Ovary (tissue), 10 donors: Measurements from ENCODE around the gene COL1A2. TPM values are rescaled to one million over a fixed set of nuclear protein-coding genes. Genes with fewer than 3 reads are reported as not detected.

Experiments
- DNase-seq, 5 donors: peaks; one replicate each; pipeline ENCODE4 v3.0.0-alpha.2; 2019 to 2020
- H3K27ac ChIP-seq, 2 donors: fragments of 200-600 bp; one replicate each; pipeline versions ENCODE4 v1.5.1 to v1.8.0; 2019 to 2022
- H3K27me3 ChIP-seq: fragments of 200-600 bp; one replicate; pipeline ENCODE4 v1.8.0; 2022
- H3K36me3 ChIP-seq: fragments of 200-600 bp; sonication (generic); one replicate; pipeline ENCODE4 v1.5.1; 2019
- H3K4me1 ChIP-seq: one replicate; pipeline ENCODE4 v1.8.1; 2013; ENCODE audit warnings: mild to moderate bottlenecking, moderate library complexity; ENCODE audit not compliant: insufficient read depth
- H3K4me3 ChIP-seq: fragments of 200-600 bp; sonication (generic); one replicate; pipeline ENCODE4 v1.5.1; 2017
- H3K9me3 ChIP-seq, 2 donors: fragments of 200-600 bp in 1 of 2; sonication (generic) in 1 of 2; one replicate each; pipeline versions ENCODE4 v1.5.1 to v1.8.1; 2013 to 2019; ENCODE audit warnings: mild to moderate bottlenecking in 1 of 2, moderate library complexity in 1 of 2
- EP300 ChIP-seq: sonication (generic); formaldehyde crosslinking; IDR thresholded peaks from one replicate; pipeline ENCODE4 v1.6.1; 2017; ENCODE audit warnings: antibody characterized with exemption
- POLR2A ChIP-seq: fragments of 450-650 bp; IDR thresholded peaks from one replicate; pipeline ENCODE4 v1.6.1; 2017; ENCODE audit warnings: antibody characterized with exemption, mild to moderate bottlenecking, moderate library complexity
- WGBS, 3 donors: extraction: QIAGEN DNeasy Blood & Tissue Kit in 1 of 3; methylation state at CpG; one replicate each; pipeline versions ENCODE4 v1.1.5 to v1.1.7; 2013 to 2017; 5-methylcytosine and 5-hydroxymethylcytosine counted together
- intact Hi-C, 4 donors: fragments of 100-400 bp; cut with DNase I; formaldehyde crosslinking; loops; one replicate each; pipeline versions ENCODE4 v1.11.0 to v1.15.1; 2022 to 2023
- long read RNA-seq, 3 donors: library from polyadenylated mRNA in 2 of 3; unstranded in 2 of 3; transcript quantifications; one replicate each; pipeline ENCODE4 v2.0.0 and lab custom pipeline, GENCODE V29; 2021 to 2026
- polyA plus RNA-seq, 2 donors: library from polyadenylated mRNA; stranded (reverse); fragments of 200-250 nt in 1 of 2; fragments of 350-450 nt in 1 of 2; fragmentation: Illumina TruSeq in 1 of 2; extraction: RNeasy Lipid Tissue Mini Kit (QIAGEN cat#74804) in 1 of 2; gene quantifications; one replicate each; pipeline ENCODE4 v1.2.3, GENCODE V29; 2013 to 2014
- total RNA-seq, 7 donors: library from RNA; depleted of rRNA in 2 of 7; stranded (reverse); fragments of >200 nt in 2 of 7; fragmentation: NEBNext Ultra II Directional in 3 of 7; extraction: Animal tissue kit (Norgen Biotek cat#: 25700) in 3 of 7; gene quantifications; one replicate each; pipeline versions ENCODE4 v1.1.0 to v1.2.4, GENCODE V29; 2016 to 2023
- TF ChIP-seq, protein P1 (sequence below), 3 donors: fragments of 450-650 bp in 2 of 3; fragments of 200-600 bp in 1 of 3; IDR thresholded peaks; one replicate each; pipeline versions ENCODE4 v1.5.1 to v1.8.0; 2016 to 2022; ENCODE audit warnings: antibody characterized with exemption in 3 of 3, mild to moderate bottlenecking in 1 of 3
- donor health status: DM: no; HTN: no; CAD: no; lungs with moderate emphysema.
- donor health status: DM: no; HTN: no; CAD: no.
- donor health status: Bipolar disorder and iron deficiency.
- donor health status: DM: yes; HTN: yes; CAD: no.
- donor health status: DM: no; HTN: no; CAD: no.
- donor health status: DM: yes; HTN: yes; CAD: no.

Gene COL1A2
- total RNA-seq (100 to 1,000 TPM; 133 to 659 (median 497) TPM), polyA plus RNA-seq (1,000 to 10,000 TPM in 1 of 2 donors, 100 to 1,000 TPM in 1; 457 to 2,370 TPM)
- long read RNA-seq, donor 1, partial matches to known transcripts = 313 of 494 reads
- long read RNA-seq, donor 1, other reads (novel, unspliced or antisense) = 179 of 494 reads
- long read RNA-seq, donor 2, transcript COL1A2-205 (4 exons, 656 nt) = minor isoform, 8 of 478 reads
- long read RNA-seq, donor 2, transcript COL1A2-203 (4 exons, 1,123 nt) = major isoform, 15 of 478 reads
- long read RNA-seq, donor 2, partial matches to known transcripts = 423 of 478 reads
- long read RNA-seq, donor 2, other reads (novel, unspliced or antisense) = 30 of 478 reads
- long read RNA-seq, donor 3, partial matches to known transcripts = 513 of 2,445 reads
- long read RNA-seq, donor 3, other reads (novel, unspliced or antisense) = 1,928 of 2,445 reads

DNA sequence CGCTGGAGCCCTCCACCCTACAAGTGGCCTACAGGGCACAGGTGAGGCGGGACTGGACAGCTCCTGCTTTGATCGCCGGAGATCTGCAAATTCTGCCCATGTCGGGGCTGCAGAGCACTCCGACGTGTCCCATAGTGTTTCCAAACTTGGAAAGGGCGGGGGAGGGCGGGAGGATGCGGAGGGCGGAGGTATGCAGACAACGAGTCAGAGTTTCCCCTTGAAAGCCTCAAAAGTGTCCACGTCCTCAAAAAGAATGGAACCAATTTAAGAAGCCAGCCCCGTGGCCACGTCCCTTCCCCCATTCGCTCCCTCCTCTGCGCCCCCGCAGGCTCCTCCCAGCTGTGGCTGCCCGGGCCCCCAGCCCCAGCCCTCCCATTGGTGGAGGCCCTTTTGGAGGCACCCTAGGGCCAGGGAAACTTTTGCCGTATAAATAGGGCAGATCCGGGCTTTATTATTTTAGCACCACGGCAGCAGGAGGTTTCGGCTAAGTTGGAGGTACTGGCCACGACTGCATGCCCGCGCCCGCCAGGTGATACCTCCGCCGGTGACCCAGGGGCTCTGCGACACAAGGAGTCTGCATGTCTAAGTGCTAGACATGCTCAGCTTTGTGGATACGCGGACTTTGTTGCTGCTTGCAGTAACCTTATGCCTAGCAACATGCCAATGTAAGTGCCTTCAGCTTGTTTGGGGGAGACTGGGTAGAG, at the start of gene COL1A2:
Gene COL1A2, plus strand, starts transcription at position 459 of the 704 bp plus-strand sequence. Its CDS starts 137 bp downstream, at position 596.
- peak within 1 kb of the TSS; percentile 61 to 93 for H3K27ac ChIP-seq
- TF ChIP-seq, protein P1, sequence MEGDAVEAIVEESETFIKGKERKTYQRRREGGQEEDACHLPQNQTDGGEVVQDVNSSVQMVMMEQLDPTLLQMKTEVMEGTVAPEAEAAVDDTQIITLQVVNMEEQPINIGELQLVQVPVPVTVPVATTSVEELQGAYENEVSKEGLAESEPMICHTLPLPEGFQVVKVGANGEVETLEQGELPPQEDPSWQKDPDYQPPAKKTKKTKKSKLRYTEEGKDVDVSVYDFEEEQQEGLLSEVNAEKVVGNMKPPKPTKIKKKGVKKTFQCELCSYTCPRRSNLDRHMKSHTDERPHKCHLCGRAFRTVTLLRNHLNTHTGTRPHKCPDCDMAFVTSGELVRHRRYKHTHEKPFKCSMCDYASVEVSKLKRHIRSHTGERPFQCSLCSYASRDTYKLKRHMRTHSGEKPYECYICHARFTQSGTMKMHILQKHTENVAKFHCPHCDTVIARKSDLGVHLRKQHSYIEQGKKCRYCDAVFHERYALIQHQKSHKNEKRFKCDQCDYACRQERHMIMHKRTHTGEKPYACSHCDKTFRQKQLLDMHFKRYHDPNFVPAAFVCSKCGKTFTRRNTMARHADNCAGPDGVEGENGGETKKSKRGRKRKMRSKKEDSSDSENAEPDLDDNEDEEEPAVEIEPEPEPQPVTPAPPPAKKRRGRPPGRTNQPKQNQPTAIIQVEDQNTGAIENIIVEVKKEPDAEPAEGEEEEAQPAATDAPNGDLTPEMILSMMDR (IDR thresholded peaks at IDR 0.05) = peak in 1 of 3 donors; percentile 25
- no peak for TF ChIP-seq EP300
- peak; percentile 39 for TF ChIP-seq POLR2A
- no peaks in the 10 kb centered on the region for H3K36me3 ChIP-seq
- intact Hi-C loops = loop anchor here (1.0 to 5.0 kb wide), 4 partner anchors 20 to 98 kb away; no protein-coding TSS in a partner anchor
- H3K4me1 ChIP-seq = peaks cover 3% of the 10 kb centered on the region
- DNase-seq = peak; percentile 83 to 93 (median 90)
- WGBS, 3 donors = 1% methylated on average over 14 to 32 of the region's 32 CpGs
- H3K27me3 ChIP-seq = no peaks in the 10 kb centered on the region
- H3K4me3 ChIP-seq = peak within 1 kb of the TSS; percentile 57
- no peaks in the 10 kb centered on the region for H3K9me3 ChIP-seq

DNA sequence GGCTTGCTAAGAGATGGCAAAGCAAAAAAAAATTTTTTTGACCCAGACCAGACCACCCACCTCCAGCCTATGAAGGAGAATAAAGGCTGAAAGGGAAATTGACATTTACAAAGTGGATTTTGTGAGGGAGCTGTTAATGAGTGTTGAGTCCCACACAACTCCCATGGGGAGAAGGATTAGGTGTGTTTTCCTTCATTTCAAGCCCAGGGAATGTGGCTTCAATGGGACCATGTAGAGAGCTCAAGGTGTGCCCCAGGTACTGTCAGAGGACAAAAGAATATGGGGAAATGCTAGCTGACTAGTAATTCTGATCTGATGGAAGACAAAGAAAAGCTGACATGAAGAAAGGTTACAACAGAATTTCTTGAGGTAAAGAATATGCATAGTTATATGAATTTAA, 48.8 kb upstream of the COL1A2 start:
- Histone ChIP-seq H3K9me3 (no peaks in the 10 kb centered on the region), H3K36me3 (no peaks in the 10 kb centered on the region), H3K4me3 (no peak overlapping the region), H3K27me3 (no peaks in the 10 kb centered on the region), H3K4me1 (peaks cover 2% of the 10 kb centered on the region), H3K27ac (no peak overlapping the region)
- no peak for TF ChIP-seq POLR2A
- TF ChIP-seq, protein P1 (IDR thresholded peaks at IDR 0.05) = no peak
- no peak for TF ChIP-seq EP300
- intact Hi-C loops = no loop called here
- no peak for DNase-seq

DNA sequence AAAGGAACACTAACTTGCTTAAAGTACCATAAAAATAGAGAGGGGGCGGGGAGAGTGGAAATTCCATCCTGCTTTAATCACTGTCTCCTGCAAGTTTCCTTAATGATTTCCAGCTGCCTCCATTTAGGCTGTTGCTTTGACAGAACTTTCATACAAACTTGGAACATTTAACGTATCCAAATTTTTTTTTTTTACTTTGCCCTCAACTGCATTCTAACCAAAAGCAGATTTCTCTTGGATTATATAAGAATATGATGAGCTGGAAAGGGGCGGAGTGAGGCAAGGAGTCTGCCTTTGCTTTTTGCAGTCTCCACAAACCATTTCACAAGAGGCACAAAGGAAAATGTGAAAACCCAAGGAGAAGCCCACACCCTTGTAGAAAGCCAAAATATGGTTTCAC, 46.6 kb upstream of the COL1A2 start:
- H3K4me1 ChIP-seq = peaks cover 2% of the 10 kb centered on the region

DNA sequence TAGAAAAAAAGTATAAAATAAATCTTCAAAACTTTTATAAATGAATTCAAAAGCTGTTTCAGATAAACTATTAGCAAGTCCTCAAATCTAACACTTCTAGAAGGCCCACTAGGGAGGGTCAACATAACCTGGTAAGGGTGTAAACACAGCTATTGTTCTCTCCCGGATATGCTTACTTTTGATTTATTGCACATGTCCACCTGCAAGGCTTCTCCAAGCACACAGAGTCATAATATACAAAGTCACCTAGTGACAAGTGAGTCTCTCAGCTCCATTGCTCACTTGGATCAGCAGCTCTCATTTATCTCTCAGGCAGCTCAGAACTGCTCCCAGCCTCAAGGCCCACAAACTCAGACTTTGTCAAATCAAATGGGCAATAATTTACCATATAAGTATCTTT, 44.0 kb upstream of the COL1A2 start:
- no peak for DNase-seq
- 46 to 61% (median 59%) methylated on average over 1 of the region's 1 CpG for WGBS, 3 donors
- Histone ChIP-seq H3K27me3 (no peaks in the 10 kb centered on the region), H3K9me3 (no peaks in the 10 kb centered on the region), H3K36me3 (no peaks in the 10 kb centered on the region), H3K4me3 (no peak overlapping the region), H3K27ac (no peak overlapping the region), H3K4me1 (peaks cover 5% of the 10 kb centered on the region)
- no peak for TF ChIP-seq POLR2A
- no peak for TF ChIP-seq EP300
- TF ChIP-seq, protein P1 (IDR thresholded peaks at IDR 0.05) = no peak
- intact Hi-C loops = no loop called here

More for the DNA sequence above, 46.6 kb upstream of the COL1A2 start:
- no peak overlapping the region for H3K4me3 ChIP-seq
- no peaks in the 10 kb centered on the region for H3K36me3 ChIP-seq
- intact Hi-C loops = no loop called here
- H3K27ac ChIP-seq = peak overlapping the region in 1 of 2 donors; percentile 68
- no peaks in the 10 kb centered on the region for H3K27me3 ChIP-seq
- peak in 4 of 5 donors; percentile 33 to 56 (median 46) for DNase-seq
- no peak for TF ChIP-seq POLR2A
- TF ChIP-seq, protein P1 (IDR thresholded peaks at IDR 0.05) = no peak
- TF ChIP-seq EP300 = no peak
- WGBS, 3 donors = 5 to 8% (median 7%) methylated on average over 3 of the region's 3 CpGs
- no peaks in the 10 kb centered on the region for H3K9me3 ChIP-seq
